ENCODE data around the gene RAD51B.

RAD51B gene

DNA sequence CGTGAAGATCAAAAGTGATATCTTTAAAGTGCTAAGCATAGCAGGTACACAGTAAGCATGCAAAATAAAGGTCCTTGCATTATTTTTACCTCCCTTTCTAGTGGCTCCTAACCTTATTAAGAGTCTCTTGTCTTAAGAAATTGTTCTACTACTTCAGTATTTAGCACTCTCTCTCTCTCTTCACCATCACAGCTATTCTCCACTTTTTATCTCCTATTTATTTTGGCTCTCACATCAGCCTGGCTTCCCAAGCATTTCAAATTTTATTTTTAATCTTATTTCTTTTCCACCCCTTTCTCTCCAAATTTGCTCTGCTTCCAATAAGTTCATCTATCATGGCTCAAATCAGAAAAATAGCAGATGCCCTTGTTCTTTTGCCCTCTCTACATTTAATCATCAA is 212.6 kb downstream of the RAD51B start:
- DNase-seq: no peak
- H3K27ac ChIP-seq (ENCODE audit: low read depth, low read length): no peak overlapping the region
- no peak overlapping the region for H3K56ac ChIP-seq (ENCODE audit: low read length)
- H3K4ac ChIP-seq (ENCODE audit: low read depth, low read length): no peak overlapping the region
- H3K36me3 ChIP-seq (ENCODE audit: control insufficient read depth, insufficient read depth, low read length): no peaks in the 10 kb centered on the region
- H3K27me3 ChIP-seq (ENCODE audit: insufficient read depth, low read length, poor library complexity): no peaks in the 10 kb centered on the region
- no peak overlapping the region for H3K9ac ChIP-seq (ENCODE audit: low read length)
- no peak overlapping the region for H2BK120ac ChIP-seq (ENCODE audit: low read depth, low read length)
- no peak overlapping the region for H2BK5ac ChIP-seq (ENCODE audit: low read length)
- H3K79me2 ChIP-seq (ENCODE audit: control insufficient read depth, insufficient read depth, low read length): no peaks in the 10 kb centered on the region
- no peaks in the 10 kb centered on the region for H3K79me1 ChIP-seq (ENCODE audit: low read length)
- WGBS (ENCODE audit: extremely low coverage, insufficient coverage, low lambda C conversion rate): no CpG with 5 or more reads among the region's 1 CpG
- H3K4me1 ChIP-seq (ENCODE audit: control insufficient read depth, low read depth, low read length): no peaks in the 10 kb centered on the region
- H3K4me2 ChIP-seq (ENCODE audit: low read length): no peak overlapping the region
- H3K23ac ChIP-seq (ENCODE audit: low read length): no peak overlapping the region
- H4K5ac ChIP-seq (ENCODE audit: low read length): no peak overlapping the region
- no peak overlapping the region for H3K18ac ChIP-seq (ENCODE audit: low read length)
- no peak overlapping the region for H3K4me3 ChIP-seq (ENCODE audit: low read length)
- H4K8ac ChIP-seq (ENCODE audit: low read depth, low read length): no peak overlapping the region
- H2AK5ac ChIP-seq (ENCODE audit: low read length): no peak overlapping the region
- H2BK15ac ChIP-seq (replicated peaks; ENCODE audit: low read depth): no peak overlapping the region

- Histone ChIP-seq H3K79me1 (ENCODE audit: low read length) (no peaks in the 10 kb centered on the region), H2AK5ac (ENCODE audit: low read length) (no peak overlapping the region), H2BK120ac (ENCODE audit: low read depth, low read length) (no peak overlapping the region), H3K4me2 (ENCODE audit: low read length) (no peak overlapping the region), H4K5ac (ENCODE audit: low read length) (no peak overlapping the region), H3K56ac (ENCODE audit: low read length) (no peak overlapping the region), H3K27ac (ENCODE audit: low read depth, low read length) (no peak overlapping the region), H4K8ac (ENCODE audit: low read depth, low read length) (no peak overlapping the region), H3K23ac (ENCODE audit: low read length) (no peak overlapping the region), H3K9ac (ENCODE audit: low read length) (no peak overlapping the region), H2BK5ac (ENCODE audit: low read length) (no peak overlapping the region), H3K4ac (ENCODE audit: low read depth, low read length) (no peak overlapping the region), H3K36me3 (ENCODE audit: control insufficient read depth, insufficient read depth, low read length) (no peaks in the 10 kb centered on the region), H3K4me1 (ENCODE audit: control insufficient read depth, low read depth, low read length) (no peaks in the 10 kb centered on the region), H3K27me3 (ENCODE audit: insufficient read depth, low read length, poor library complexity) (no peaks in the 10 kb centered on the region), H3K18ac (ENCODE audit: low read length) (no peak overlapping the region), H2BK15ac (replicated peaks; ENCODE audit: low read depth) (no peak overlapping the region), H3K79me2 (ENCODE audit: control insufficient read depth, insufficient read depth, low read length) (no peaks in the 10 kb centered on the region), H3K4me3 (ENCODE audit: low read length) (no peak overlapping the region)
- no peak for DNase-seq
- WGBS (ENCODE audit: extremely low coverage, insufficient coverage, low lambda C conversion rate): no CpG with 5 or more reads among the region's 2 CpGs
Observed at GRCh38 chr14:68033336-68033932, 213.9 kb downstream of the RAD51B start.

- Histone ChIP-seq H3K9ac (ENCODE audit: low read length) (no peak overlapping the region), H3K27ac (ENCODE audit: low read depth, low read length) (no peak overlapping the region), H4K5ac (ENCODE audit: low read length) (no peak overlapping the region), H3K4ac (ENCODE audit: low read depth, low read length) (no peak overlapping the region), H2BK120ac (ENCODE audit: low read depth, low read length) (no peak overlapping the region), H2BK5ac (ENCODE audit: low read length) (no peak overlapping the region), H3K23ac (ENCODE audit: low read length) (no peak overlapping the region), H3K79me2 (ENCODE audit: control insufficient read depth, insufficient read depth, low read length) (no peaks in the 10 kb centered on the region), H3K36me3 (ENCODE audit: control insufficient read depth, insufficient read depth, low read length) (no peaks in the 10 kb centered on the region), H3K4me2 (ENCODE audit: low read length) (no peak overlapping the region), H3K4me1 (ENCODE audit: control insufficient read depth, low read depth, low read length) (no peaks in the 10 kb centered on the region), H3K27me3 (ENCODE audit: insufficient read depth, low read length, poor library complexity) (no peaks in the 10 kb centered on the region), H4K8ac (ENCODE audit: low read depth, low read length) (no peak overlapping the region), H3K79me1 (ENCODE audit: low read length) (no peaks in the 10 kb centered on the region), H3K4me3 (ENCODE audit: low read length) (no peak overlapping the region), H2AK5ac (ENCODE audit: low read length) (no peak overlapping the region), H2BK15ac (replicated peaks; ENCODE audit: low read depth) (no peak overlapping the region), H3K56ac (ENCODE audit: low read length) (no peak overlapping the region), H3K18ac (ENCODE audit: low read length) (no peak overlapping the region)
- WGBS (ENCODE audit: extremely low coverage, insufficient coverage, low lambda C conversion rate): no CpG with 5 or more reads among the region's 2 CpGs
- DNase-seq: no peak
Observed at GRCh38 chr14:68034896-68035295, 215.3 kb downstream of the RAD51B start.

- no peaks in the 10 kb centered on the region for H3K36me3 ChIP-seq (ENCODE audit: control insufficient read depth, insufficient read depth, low read length)
- H3K23ac ChIP-seq (ENCODE audit: low read length): no peak overlapping the region
- H3K27ac ChIP-seq (ENCODE audit: low read depth, low read length): no peak overlapping the region
- DNase-seq: no peak
- no peak overlapping the region for H4K5ac ChIP-seq (ENCODE audit: low read length)
- H2BK15ac ChIP-seq (replicated peaks; ENCODE audit: low read depth): no peak overlapping the region
- H3K4me2 ChIP-seq (ENCODE audit: low read length): no peak overlapping the region
- H3K4ac ChIP-seq (ENCODE audit: low read depth, low read length): no peak overlapping the region
- no peak overlapping the region for H3K56ac ChIP-seq (ENCODE audit: low read length)
- no peaks in the 10 kb centered on the region for H3K27me3 ChIP-seq (ENCODE audit: insufficient read depth, low read length, poor library complexity)
- no peak overlapping the region for H2BK5ac ChIP-seq (ENCODE audit: low read length)
- no peak overlapping the region for H2BK120ac ChIP-seq (ENCODE audit: low read depth, low read length)
- no peaks in the 10 kb centered on the region for H3K79me1 ChIP-seq (ENCODE audit: low read length)
- no peak overlapping the region for H3K4me3 ChIP-seq (ENCODE audit: low read length)
- no peak overlapping the region for H4K8ac ChIP-seq (ENCODE audit: low read depth, low read length)
- H3K18ac ChIP-seq (ENCODE audit: low read length): no peak overlapping the region
- WGBS (ENCODE audit: extremely low coverage, insufficient coverage, low lambda C conversion rate): no CpG with 5 or more reads among the region's 6 CpGs
- H3K79me2 ChIP-seq (ENCODE audit: control insufficient read depth, insufficient read depth, low read length): no peaks in the 10 kb centered on the region
- H3K9ac ChIP-seq (ENCODE audit: low read length): no peak overlapping the region
- no peak overlapping the region for H2AK5ac ChIP-seq (ENCODE audit: low read length)
- no peaks in the 10 kb centered on the region for H3K4me1 ChIP-seq (ENCODE audit: control insufficient read depth, low read depth, low read length)
Observed at GRCh38 chr14:68036202-68036601, 216.6 kb downstream of the RAD51B start.

- Histone ChIP-seq H3K4me3 (ENCODE audit: low read length) (no peak overlapping the region), H3K79me2 (ENCODE audit: control insufficient read depth, insufficient read depth, low read length) (no peaks in the 10 kb centered on the region)
Observed at GRCh38 chr14:68039593-68039992, 220.0 kb downstream of the RAD51B start.

GRCh38 chr14:68040633-68041369 is 221.2 kb downstream of the RAD51B start:
- Histone ChIP-seq H3K4me2 (ENCODE audit: low read length) (no peak overlapping the region), H3K27ac (ENCODE audit: low read depth, low read length) (no peak overlapping the region), H3K4ac (ENCODE audit: low read depth, low read length) (no peak overlapping the region), H3K56ac (ENCODE audit: low read length) (no peak overlapping the region), H2BK15ac (replicated peaks; ENCODE audit: low read depth) (no peak overlapping the region), H4K5ac (ENCODE audit: low read length) (no peak overlapping the region), H4K8ac (ENCODE audit: low read depth, low read length) (no peak overlapping the region), H2AK5ac (ENCODE audit: low read length) (no peak overlapping the region), H2BK5ac (ENCODE audit: low read length) (no peak overlapping the region), H3K9ac (ENCODE audit: low read length) (no peak overlapping the region), H3K79me1 (ENCODE audit: low read length) (no peaks in the 10 kb centered on the region), H3K27me3 (ENCODE audit: insufficient read depth, low read length, poor library complexity) (no peaks in the 10 kb centered on the region), H3K4me3 (ENCODE audit: low read length) (no peak overlapping the region), H3K18ac (ENCODE audit: low read length) (no peak overlapping the region), H3K23ac (ENCODE audit: low read length) (no peak overlapping the region), H3K36me3 (ENCODE audit: control insufficient read depth, insufficient read depth, low read length) (no peaks in the 10 kb centered on the region), H2BK120ac (ENCODE audit: low read depth, low read length) (no peak overlapping the region), H3K79me2 (ENCODE audit: control insufficient read depth, insufficient read depth, low read length) (no peaks in the 10 kb centered on the region), H3K4me1 (ENCODE audit: control insufficient read depth, low read depth, low read length) (peaks cover 4% of the 10 kb centered on the region)
- DNase-seq: no peak
- WGBS (ENCODE audit: extremely low coverage, insufficient coverage, low lambda C conversion rate): no CpG with 5 or more reads among the region's 6 CpGs

More at GRCh38 chr14:68039593-68039992, 220.0 kb downstream of the RAD51B start:
- Histone ChIP-seq H3K18ac (ENCODE audit: low read length) (no peak overlapping the region), H3K9ac (ENCODE audit: low read length) (no peak overlapping the region), H3K4me1 (ENCODE audit: control insufficient read depth, low read depth, low read length) (peaks cover 4% of the 10 kb centered on the region), H4K5ac (ENCODE audit: low read length) (no peak overlapping the region), H3K4ac (ENCODE audit: low read depth, low read length) (no peak overlapping the region), H3K4me2 (ENCODE audit: low read length) (no peak overlapping the region), H3K36me3 (ENCODE audit: control insufficient read depth, insufficient read depth, low read length) (no peaks in the 10 kb centered on the region), H2BK15ac (replicated peaks; ENCODE audit: low read depth) (no peak overlapping the region), H2AK5ac (ENCODE audit: low read length) (no peak overlapping the region), H3K56ac (ENCODE audit: low read length) (no peak overlapping the region), H3K23ac (ENCODE audit: low read length) (no peak overlapping the region), H2BK120ac (ENCODE audit: low read depth, low read length) (no peak overlapping the region), H4K8ac (ENCODE audit: low read depth, low read length) (no peak overlapping the region), H2BK5ac (ENCODE audit: low read length) (no peak overlapping the region), H3K79me1 (ENCODE audit: low read length) (no peaks in the 10 kb centered on the region), H3K27ac (ENCODE audit: low read depth, low read length) (no peak overlapping the region), H3K27me3 (ENCODE audit: insufficient read depth, low read length, poor library complexity) (no peaks in the 10 kb centered on the region)
- no peak for DNase-seq
